Sigmoid colon (tissue), 7 donors: ENCODE results near the gene RASL11B. TPM values are rescaled to one million over a fixed set of nuclear protein-coding genes. Genes with fewer than 3 reads are reported as not detected.

Experiments
- polyA plus RNA-seq, 3 donors: library from polyadenylated mRNA; stranded (reverse); fragments of 200-250 nt; gene quantifications; one replicate each; pipeline ENCODE4 v1.2.3, GENCODE V29; 2013
- total RNA-seq, 4 donors: library from RNA; depleted of rRNA; stranded (reverse); fragments of >200 nt; gene quantifications; one replicate each; pipeline ENCODE4 v1.1.0, GENCODE V29; 2016
- donor health status: healthy with polysubstance abuse.
- donor health status: Bipolar disorder and iron deficiency.
- donor health status: healthy.

RASL11B gene
- total and polyA plus RNA-seq, 7 donors = 0.36 to 2.2 (median 0.66) TPM; not detected in 2

Other genes with a start within 250 kb of the RASL11B start
- gene USP46, start 203.0 kb upstream of the RASL11B start, total RNA-seq = 1 to 10 TPM; 5.0 to 9.1 (median 6.0) TPM
- 1 to 10 TPM; 3.3 to 4.4 (median 4.2) TPM for gene USP46, start 203.0 kb upstream of the RASL11B start, polyA plus RNA-seq
- not detected for gene ERVMER34-1, start 110.9 kb upstream of the RASL11B start, total RNA-seq
- under 1 TPM in 1 of 3 donors, not detected in 2; 0.66 TPM for gene ERVMER34-1, start 110.9 kb upstream of the RASL11B start, polyA plus RNA-seq